ENCODE measurements around the gene ZNG1A.

The ZNG1A gene

GRCh38 chr9:217950-218349 is 39.1 kb upstream of the ZNG1A start:
- Histone ChIP-seq H2BK12ac (ENCODE audit: low read length) (no peak overlapping the region), H2BK120ac (ENCODE audit: insufficient read depth, low read length, poor library complexity) (no peak overlapping the region), H2BK5ac (ENCODE audit: low read depth, low read length, poor library complexity) (no peak overlapping the region), H3K9ac (ENCODE audit: low read length) (no peak overlapping the region), H3K79me2 (ENCODE audit: control insufficient read depth, insufficient read depth, low read length, poor library complexity) (peaks cover 3% of the 10 kb centered on the region), H3K27ac (ENCODE audit: low read depth, low read length) (no peak overlapping the region), H3K27me3 (ENCODE audit: insufficient read depth, low read length) (no peaks in the 10 kb centered on the region), H4K12ac (ENCODE audit: low read depth, low read length) (no peak overlapping the region), H4K91ac (ENCODE audit: low read depth, low read length) (no peak overlapping the region), H3K4me3 (ENCODE audit: low read depth, low read length) (no peak overlapping the region), H2AFZ (ENCODE audit: insufficient read depth, low read length, poor library complexity) (no peak overlapping the region), H3K9me3 (ENCODE audit: insufficient read depth, low read depth, low read length) (no peaks in the 10 kb centered on the region), H3K23ac (ENCODE audit: low read length) (no peak overlapping the region), H3K4me2 (ENCODE audit: low read length) (no peak overlapping the region), H3K4me1 (ENCODE audit: control insufficient read depth in 1 of 2, insufficient read depth in 2 of 2, low read length in 2 of 2) (peaks cover 2 to 3% of the 10 kb centered on the region in 2 experiments), H2AK5ac (ENCODE audit: low read length) (no peak overlapping the region), H3K79me1 (ENCODE audit: low read length) (peaks cover 8% of the 10 kb centered on the region), H4K8ac (ENCODE audit: low read depth, low read length) (no peak overlapping the region), H3K36me3 (ENCODE audit: control insufficient read depth in 1 of 2, insufficient read depth in 2 of 2, low read length in 2 of 2) (no peaks in the 10 kb centered on the region), H3K18ac (ENCODE audit: low read length) (no peak overlapping the region), H3K14ac (ENCODE audit: low read length) (no peak overlapping the region), H3K4ac (ENCODE audit: low read depth, low read length) (no peak overlapping the region)
- no CpG with 5 or more reads among the region's 2 CpGs for WGBS (ENCODE audit: extremely low coverage, insufficient coverage, insufficient read length)
- DNase-seq = peak in 1 of 2 donors; percentile 48

DNA sequence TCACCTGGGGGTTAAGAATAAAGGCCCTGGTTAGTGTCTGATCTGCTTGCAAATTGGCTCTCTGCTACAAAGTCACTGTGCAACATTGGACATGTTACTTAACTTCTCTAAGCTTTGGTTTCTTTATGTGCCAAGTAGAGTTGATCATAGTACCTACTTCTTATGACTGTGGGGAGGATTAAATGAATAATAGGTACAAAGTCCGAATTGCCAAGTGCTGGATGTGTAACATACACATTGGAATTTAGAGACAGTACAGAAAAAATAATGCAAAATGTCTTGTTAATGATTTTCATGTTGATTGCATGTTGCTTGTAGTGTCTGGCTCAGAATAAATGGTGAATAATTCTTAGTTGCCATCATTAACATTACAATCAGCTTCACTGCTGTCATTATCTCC is 38.0 kb upstream of the ZNG1A start:
- peaks cover 3% of the 10 kb centered on the region for H3K79me2 ChIP-seq (ENCODE audit: control insufficient read depth, insufficient read depth, low read length, poor library complexity)

GRCh38 chr9:215631-216155 is 36.8 kb upstream of the ZNG1A start:
- DNase-seq = no peak

More for the DNA sequence above, 38.0 kb upstream of the ZNG1A start:
- no CpG with 5 or more reads among the region's 1 CpG for WGBS (ENCODE audit: extremely low coverage, insufficient coverage, insufficient read length)
- no peak overlapping the region for H3K9ac ChIP-seq (ENCODE audit: low read length)
- no peak overlapping the region for H4K91ac ChIP-seq (ENCODE audit: low read depth, low read length)
- no peak overlapping the region for H4K12ac ChIP-seq (ENCODE audit: low read depth, low read length)
- peaks cover under 1% of the 10 kb centered on the region in 2 experiments for H3K4me1 ChIP-seq (ENCODE audit: control insufficient read depth in 1 of 2, insufficient read depth in 2 of 2, low read length in 2 of 2)
- H3K36me3 ChIP-seq (ENCODE audit: control insufficient read depth in 1 of 2, insufficient read depth in 2 of 2, low read length in 2 of 2) = no peaks in the 10 kb centered on the region
- H3K79me1 ChIP-seq (ENCODE audit: low read length) = peaks cover 8% of the 10 kb centered on the region
- no peak overlapping the region for H2BK5ac ChIP-seq (ENCODE audit: low read depth, low read length, poor library complexity)
- H3K9me3 ChIP-seq (ENCODE audit: insufficient read depth, low read depth, low read length) = no peaks in the 10 kb centered on the region
- no peak for DNase-seq
- no peak overlapping the region for H3K14ac ChIP-seq (ENCODE audit: low read length)
- H4K8ac ChIP-seq (ENCODE audit: low read depth, low read length) = no peak overlapping the region
- no peak overlapping the region for H2AK5ac ChIP-seq (ENCODE audit: low read length)
- H3K27me3 ChIP-seq (ENCODE audit: insufficient read depth, low read length) = no peaks in the 10 kb centered on the region
- no peak overlapping the region for H3K27ac ChIP-seq (ENCODE audit: low read depth, low read length)
- no peak overlapping the region for H3K4me3 ChIP-seq (ENCODE audit: low read depth, low read length)
- no peak overlapping the region for H2AFZ ChIP-seq (ENCODE audit: insufficient read depth, low read length, poor library complexity)
- H3K4me2 ChIP-seq (ENCODE audit: low read length) = no peak overlapping the region
- no peak overlapping the region for H2BK120ac ChIP-seq (ENCODE audit: insufficient read depth, low read length, poor library complexity)
- no peak overlapping the region for H2BK12ac ChIP-seq (ENCODE audit: low read length)
- no peak overlapping the region for H3K18ac ChIP-seq (ENCODE audit: low read length)
- H3K4ac ChIP-seq (ENCODE audit: low read depth, low read length) = no peak overlapping the region
- no peak overlapping the region for H3K23ac ChIP-seq (ENCODE audit: low read length)

DNA sequence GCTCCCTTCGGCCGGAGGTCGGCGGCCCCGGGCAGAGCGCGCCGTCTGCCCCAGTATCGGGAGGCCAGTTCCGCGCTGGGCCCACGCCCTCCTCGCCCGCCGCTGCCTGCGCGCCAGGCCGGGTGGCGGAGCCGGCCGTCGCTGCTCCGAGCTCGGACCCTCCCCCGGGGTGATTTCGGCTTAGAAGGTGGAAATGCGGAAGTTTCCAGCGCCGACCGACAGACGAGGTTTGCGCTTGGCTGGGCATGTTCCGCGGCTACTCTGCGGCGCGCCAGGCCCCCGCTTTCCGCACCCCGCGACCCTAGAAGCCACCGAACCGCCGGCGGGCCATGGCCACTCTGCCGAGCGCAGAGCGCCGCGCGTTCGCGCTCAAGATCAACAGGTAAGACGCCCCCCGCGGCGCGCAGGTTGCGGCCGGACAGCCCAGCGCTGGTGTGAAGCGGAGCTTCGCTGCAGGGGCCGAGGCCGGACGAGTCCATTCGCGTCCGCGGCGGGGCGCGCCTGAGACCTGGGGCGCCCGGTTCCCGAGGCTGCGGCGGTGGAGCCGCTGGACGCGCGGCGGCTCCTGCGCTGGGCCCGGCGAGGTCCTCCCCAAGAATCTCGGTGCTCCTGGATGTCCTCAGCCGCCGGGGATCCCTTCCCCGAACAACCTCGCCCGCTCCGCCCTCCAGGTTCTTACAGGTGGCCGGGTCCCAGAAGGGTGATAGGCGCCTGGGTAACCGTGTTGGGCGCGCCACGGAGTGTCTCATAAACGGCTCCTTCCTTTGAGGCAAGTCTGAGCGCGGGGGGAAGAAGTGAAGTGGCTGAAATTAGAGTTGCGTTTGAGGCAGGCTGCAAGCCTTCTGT is 36.0 kb upstream of the ZNG1A start, which contains the start of gene DOCK8:
Gene DOCK8 (plus strand): TSS at position 218 of the 846 bp plus-strand sequence. CDS start 112 bp downstream, at position 330.
- H3K36me3 ChIP-seq (ENCODE audit: control insufficient read depth in 1 of 2, insufficient read depth in 2 of 2, low read length in 2 of 2) = no peaks in the 10 kb centered on the region
- H3K4me2 ChIP-seq (ENCODE audit: low read length) = peak within 1 kb of the TSS; percentile 68
- peaks cover 3% of the 10 kb centered on the region for H3K79me2 ChIP-seq (ENCODE audit: control insufficient read depth, insufficient read depth, low read length, poor library complexity)
- H3K23ac ChIP-seq (ENCODE audit: low read length) = no peak within 1 kb of the TSS
- peak within 1 kb of the TSS; percentile 91 for H2AFZ ChIP-seq (ENCODE audit: insufficient read depth, low read length, poor library complexity)
- peak within 1 kb of the TSS; percentile 80 for H3K18ac ChIP-seq (ENCODE audit: low read length)
- H3K4ac ChIP-seq (ENCODE audit: low read depth, low read length) = peak within 1 kb of the TSS; percentile 77
- H3K27me3 ChIP-seq (ENCODE audit: insufficient read depth, low read length) = no peaks in the 10 kb centered on the region
- H2BK120ac ChIP-seq (ENCODE audit: insufficient read depth, low read length, poor library complexity) = peak within 1 kb of the TSS; percentile 80
- H2AK5ac ChIP-seq (ENCODE audit: low read length) = no peak within 1 kb of the TSS
- H3K79me1 ChIP-seq (ENCODE audit: low read length) = peaks cover 8% of the 10 kb centered on the region
- peak within 1 kb of the TSS; percentile 84 for H4K8ac ChIP-seq (ENCODE audit: low read depth, low read length)
- no peak within 1 kb of the TSS for H3K9ac ChIP-seq (ENCODE audit: low read length)
- peak within 1 kb of the TSS; percentile 94 for H4K12ac ChIP-seq (ENCODE audit: low read depth, low read length)
- peak within 1 kb of the TSS; percentile 73 for H3K4me3 ChIP-seq (ENCODE audit: low read depth, low read length)
- H3K14ac ChIP-seq (ENCODE audit: low read length) = peak within 1 kb of the TSS; percentile 73
- H3K4me1 ChIP-seq (ENCODE audit: control insufficient read depth in 1 of 2, insufficient read depth in 2 of 2, low read length in 2 of 2) = no peaks in the 10 kb centered on the region
- no peaks in the 10 kb centered on the region for H3K9me3 ChIP-seq (ENCODE audit: insufficient read depth, low read depth, low read length)
- DNase-seq = peak; percentile 75 to 83
- WGBS (ENCODE audit: extremely low coverage, insufficient coverage, insufficient read length) = no CpG with 5 or more reads among the region's 103 CpGs
- H2BK12ac ChIP-seq (ENCODE audit: low read length) = peak within 1 kb of the TSS; percentile 6
- H2BK5ac ChIP-seq (ENCODE audit: low read depth, low read length, poor library complexity) = peak within 1 kb of the TSS; percentile 65
- H4K91ac ChIP-seq (ENCODE audit: low read depth, low read length) = peak within 1 kb of the TSS; percentile 79
- H3K27ac ChIP-seq (ENCODE audit: low read depth, low read length) = peak within 1 kb of the TSS; percentile 74

More at GRCh38 chr9:215631-216155, 36.8 kb upstream of the ZNG1A start:
- Histone ChIP-seq H3K4ac (ENCODE audit: low read depth, low read length) (no peak overlapping the region), H3K23ac (ENCODE audit: low read length) (no peak overlapping the region), H3K27ac (ENCODE audit: low read depth, low read length) (no peak overlapping the region), H3K9me3 (ENCODE audit: insufficient read depth, low read depth, low read length) (no peaks in the 10 kb centered on the region), H3K79me1 (ENCODE audit: low read length) (peaks cover 8% of the 10 kb centered on the region), H2AFZ (ENCODE audit: insufficient read depth, low read length, poor library complexity) (no peak overlapping the region), H4K8ac (ENCODE audit: low read depth, low read length) (no peak overlapping the region), H3K9ac (ENCODE audit: low read length) (no peak overlapping the region), H4K12ac (ENCODE audit: low read depth, low read length) (no peak overlapping the region), H2BK12ac (ENCODE audit: low read length) (no peak overlapping the region), H2AK5ac (ENCODE audit: low read length) (no peak overlapping the region), H2BK5ac (ENCODE audit: low read depth, low read length, poor library complexity) (no peak overlapping the region), H3K4me3 (ENCODE audit: low read depth, low read length) (no peak overlapping the region), H3K79me2 (ENCODE audit: control insufficient read depth, insufficient read depth, low read length, poor library complexity) (peaks cover 3% of the 10 kb centered on the region), H4K91ac (ENCODE audit: low read depth, low read length) (no peak overlapping the region), H2BK120ac (ENCODE audit: insufficient read depth, low read length, poor library complexity) (no peak overlapping the region), H3K4me1 (ENCODE audit: control insufficient read depth in 1 of 2, insufficient read depth in 2 of 2, low read length in 2 of 2) (no peaks in the 10 kb centered on the region), H3K14ac (ENCODE audit: low read length) (no peak overlapping the region), H3K18ac (ENCODE audit: low read length) (no peak overlapping the region), H3K4me2 (ENCODE audit: low read length) (peak overlapping the region; percentile 68), H3K27me3 (ENCODE audit: insufficient read depth, low read length) (no peaks in the 10 kb centered on the region), H3K36me3 (ENCODE audit: control insufficient read depth in 1 of 2, insufficient read depth in 2 of 2, low read length in 2 of 2) (no peaks in the 10 kb centered on the region)
- no CpG with 5 or more reads among the region's 6 CpGs for WGBS (ENCODE audit: extremely low coverage, insufficient coverage, insufficient read length)
